DMS153 treated with DMSO at 0.1 percent for 48 hours (cell line): ENCODE measurements around the gene TNRC18.
"Not testable (repeated sequence)": the region's sequence is repeated elsewhere in the genome, so short reads cannot be mapped to it uniquely, and the experiment has no call there.

Source experiments
- DNase-seq: peaks from one replicate; lab custom pipeline; 2025; ENCODE audit not compliant: unreplicated experiment; lab: John Stamatoyannopoulos, UW

The TNRC18 gene

GRCh38 chr7:5350600-5351385 is 72.8 kb downstream of the TNRC18 start:
- DNase-seq = no peak

GRCh38 chr7:5350174-5350463 is 73.5 kb downstream of the TNRC18 start:
- DNase-seq = no peak

GRCh38 chr7:5349437-5350173 is 74.0 kb downstream of the TNRC18 start:
- no peak for DNase-seq

- DNase-seq = no peak
These were observed 74.6 kb downstream of the TNRC18 start for GRCh38 chr7:5349005-5349380.

GRCh38 chr7:5348134-5349004 is 75.3 kb downstream of the TNRC18 start:
- DNase-seq = no peak

GRCh38 chr7:5345671-5346070 is 78.0 kb downstream of the TNRC18 start:
- no peak for DNase-seq

- DNase-seq = no peak
These were observed 78.5 kb downstream of the TNRC18 start for GRCh38 chr7:5345171-5345570.

GRCh38 chr7:5344342-5344741 is 79.3 kb downstream of the TNRC18 start:
- no peak for DNase-seq

- DNase-seq = no peak
These were observed 79.8 kb downstream of the TNRC18 start for GRCh38 chr7:5343884-5344283.

- no peak for DNase-seq
These were observed 81.0 kb downstream of the TNRC18 start for GRCh38 chr7:5342631-5343030.

GRCh38 chr7:5339955-5340354 is 83.7 kb downstream of the TNRC18 start:
- DNase-seq = no peak

GRCh38 chr7:5337047-5337446 is 86.6 kb downstream of the TNRC18 start:
- DNase-seq = no peak

GRCh38 chr7:5334671-5335070 is 89.0 kb downstream of the TNRC18 start:
- DNase-seq = no peak

GRCh38 chr7:5333121-5334045 is 90.3 kb downstream of the TNRC18 start:
- no peak for DNase-seq

GRCh38 chr7:5332579-5332978 is 91.1 kb downstream of the TNRC18 start:
- DNase-seq = no peak

GRCh38 chr7:5330288-5330687 is 93.3 kb downstream of the TNRC18 start:
- no peak for DNase-seq

- DNase-seq = no peak
These were observed 98.7 kb downstream of the TNRC18 start for GRCh38 chr7:5324961-5325360.

GRCh38 chr7:5323800-5324781 is 99.5 kb downstream of the TNRC18 start:
- not testable (repeated sequence) for DNase-seq

GRCh38 chr7:5322621-5323410 is 100.8 kb downstream of the TNRC18 start:
- DNase-seq = no peak
